HT-29 (cell line): Measurements from ENCODE around the gene CSK. TPM values are rescaled to one million over a fixed set of nuclear protein-coding genes. Genes with fewer than 3 reads are reported as not detected.

ENCODE experiments used
- DNase-seq: peaks from one replicate; pipeline ENCODE4 v3.0.0-alpha.2; 2015; ENCODE audit warnings: low spot score
- total RNA-seq: library from RNA; depleted of rRNA; stranded (reverse); fragments of >200 nt; shearing (Covaris generic); gene quantifications from 2 replicates; pipeline ENCODE4 v1.2.3, GENCODE V29; 2014

CSK gene
- total RNA-seq, 1 experiment from 2014 or later, result 60.2 TPM

- DNase-seq, result no peak
Observed at GRCh38 chr15:74801311-74801997, 19.6 kb downstream of the CSK start.

GRCh38 chr15:74802290-74802689, 20.4 kb downstream of the CSK start:
- DNase-seq, result no peak

GRCh38 chr15:74802862-74803447, 21.1 kb downstream of the CSK start:
- DNase-seq, result no peak

DNA sequence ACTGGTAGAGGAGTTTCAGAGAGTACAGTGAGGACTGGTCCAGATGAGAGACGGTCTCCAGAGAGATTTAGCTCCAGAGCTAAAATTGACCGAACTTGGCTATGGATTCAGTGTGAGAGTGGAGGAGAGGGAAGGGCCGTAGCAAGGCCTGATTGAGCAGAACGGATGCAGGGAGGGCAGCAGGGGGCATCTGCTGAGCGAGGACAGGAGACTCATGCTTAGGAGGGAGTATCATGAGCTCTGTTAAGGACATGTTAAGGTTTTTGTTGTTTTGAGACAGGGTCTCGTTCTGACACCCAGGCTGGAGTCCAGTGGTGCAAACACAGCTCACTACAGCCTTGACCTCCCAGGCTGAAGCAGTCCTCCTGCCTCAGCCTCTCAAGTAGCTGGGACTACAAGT, 23.1 kb downstream of the CSK start:
- no peak for DNase-seq

GRCh38 chr15:74807282-74807681, 25.4 kb downstream of the CSK start:
- DNase-seq, result no peak

- no peak for DNase-seq
Observed at GRCh38 chr15:74808078-74808839, 26.4 kb downstream of the CSK start.

DNA sequence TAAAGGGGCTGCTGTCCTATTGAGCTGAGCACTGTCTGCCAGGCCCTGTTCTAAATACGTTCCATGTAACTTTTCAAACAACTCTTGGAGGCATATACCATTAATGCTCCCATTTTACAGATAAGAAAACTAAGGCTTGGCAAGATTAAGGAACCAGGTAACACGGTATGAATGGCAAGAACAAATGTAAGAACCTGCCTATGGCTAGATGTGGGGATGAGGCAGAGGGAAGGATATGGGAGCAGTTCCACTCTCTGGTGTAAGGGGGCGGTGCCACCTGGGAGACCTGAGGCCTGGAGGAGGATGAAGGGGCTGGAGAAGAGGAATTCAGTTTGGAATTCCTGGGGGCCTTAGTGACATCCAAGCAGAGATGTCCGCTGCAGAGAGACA, 27.0 kb downstream of the CSK start:
- DNase-seq, result peak; percentile 30

DNA sequence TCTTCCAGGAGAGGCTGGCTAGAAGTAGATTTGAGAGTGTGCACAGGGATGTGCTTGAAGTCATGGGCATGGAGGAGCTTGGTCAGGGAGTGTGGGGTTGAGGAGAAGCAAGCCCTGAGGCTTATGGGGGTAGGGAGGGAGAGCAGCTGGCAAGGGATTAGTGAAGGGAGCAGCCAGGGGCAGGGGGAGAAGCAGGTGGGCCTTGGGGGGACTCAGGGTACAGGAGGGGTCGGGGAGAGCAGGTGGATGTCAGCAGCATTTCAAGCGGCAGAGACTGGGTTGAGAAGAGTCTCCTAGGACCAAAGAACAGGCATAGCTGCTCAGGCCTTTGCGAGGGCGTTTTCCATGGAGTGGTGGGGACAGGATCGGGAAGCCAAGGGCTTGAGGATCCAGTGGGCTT, 27.4 kb downstream of the CSK start:
- no peak for DNase-seq

DNA sequence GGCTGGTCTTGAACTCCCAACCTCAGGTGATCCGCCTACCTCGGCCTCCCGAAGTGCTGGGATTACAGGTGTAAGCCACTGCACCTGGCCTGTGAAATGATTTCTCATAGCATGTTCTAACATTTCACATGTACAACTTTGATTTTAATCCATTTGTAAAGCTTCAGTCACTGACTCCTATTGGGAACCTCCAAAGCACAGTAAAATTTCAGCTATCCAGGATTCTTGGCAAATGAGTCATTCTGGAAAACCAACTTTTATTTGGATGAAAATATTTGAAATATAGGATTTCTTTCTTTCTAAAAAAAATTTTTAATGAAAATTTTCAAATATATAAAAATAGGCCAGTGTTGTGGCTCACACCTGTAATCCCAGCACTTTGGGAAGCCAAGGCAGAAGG, 28.1 kb downstream of the CSK start:
- no peak for DNase-seq

GRCh38 chr15:74812533-74812932, 30.7 kb downstream of the CSK start, which contains the start of gene LMAN1L:
Gene LMAN1L (plus strand): TSS chr15:74812835. CDS start chr15:74812855, 20 bp downstream.
- no peak for DNase-seq

- peak; percentile 74 for DNase-seq
Observed at GRCh38 chr15:74815121-74815934, 33.4 kb downstream of the CSK start.

DNA sequence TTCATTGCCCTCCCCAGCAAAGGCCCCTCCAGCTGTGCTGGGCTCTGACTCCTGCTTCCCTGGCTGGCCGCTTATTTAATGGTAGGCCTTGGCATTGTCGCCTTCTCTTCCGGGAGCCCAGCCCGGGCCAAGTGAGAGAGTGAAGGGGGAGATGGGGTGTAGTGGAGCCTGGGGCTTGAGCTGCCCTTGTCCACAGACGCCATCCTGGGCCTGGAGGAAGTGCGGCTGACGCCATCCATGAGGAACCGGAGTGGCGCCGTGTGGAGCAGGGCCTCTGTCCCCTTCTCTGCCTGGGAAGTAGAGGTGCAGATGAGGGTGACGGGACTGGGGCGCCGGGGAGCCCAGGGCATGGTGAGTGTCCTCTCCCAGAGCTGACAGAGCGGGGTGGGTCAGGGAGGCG, 34.1 kb downstream of the CSK start:
- DNase-seq, result no peak

GRCh38 chr15:74816624-74817369, 34.9 kb downstream of the CSK start:
- no peak for DNase-seq

GRCh38 chr15:74817370-74817737, 35.5 kb downstream of the CSK start:
- peak; percentile 57 for DNase-seq

- DNase-seq, result no peak
Observed at GRCh38 chr15:74820056-74820455, 38.2 kb downstream of the CSK start.

DNA sequence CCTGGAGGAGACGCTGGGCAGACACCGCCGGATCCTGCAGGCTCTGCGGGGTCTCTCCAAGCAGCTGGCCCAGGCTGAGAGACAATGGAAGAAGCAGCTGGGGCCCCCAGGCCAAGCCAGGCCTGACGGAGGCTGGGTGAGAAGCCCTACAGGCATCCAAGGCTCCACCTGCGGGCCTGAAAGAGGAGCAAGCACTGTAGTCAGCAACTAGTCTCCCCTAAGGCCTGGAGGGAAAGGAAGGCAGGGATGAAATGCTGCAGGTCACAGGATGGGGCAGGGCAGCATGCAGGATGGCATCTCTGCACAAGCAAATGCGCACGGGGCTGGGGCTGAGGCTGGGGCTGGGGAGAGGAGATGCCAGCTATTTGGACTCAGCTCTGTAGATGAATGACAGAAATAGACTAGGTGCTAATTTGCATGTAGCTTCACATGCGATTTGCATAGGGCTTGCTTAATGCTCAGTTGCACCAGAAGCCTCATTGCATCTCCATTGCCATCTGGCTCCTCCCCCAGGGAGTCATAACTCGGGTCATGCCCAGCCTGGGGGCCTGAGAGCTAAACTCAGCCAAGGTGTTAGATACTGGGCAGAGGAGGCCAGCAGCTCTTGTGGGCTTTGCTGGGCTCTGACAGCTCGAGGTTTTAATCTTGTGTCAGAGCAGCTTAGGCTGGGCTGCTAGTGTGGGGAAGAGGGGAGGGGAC, 39.4 kb downstream of the CSK start:
- DNase-seq, result no peak

DNA sequence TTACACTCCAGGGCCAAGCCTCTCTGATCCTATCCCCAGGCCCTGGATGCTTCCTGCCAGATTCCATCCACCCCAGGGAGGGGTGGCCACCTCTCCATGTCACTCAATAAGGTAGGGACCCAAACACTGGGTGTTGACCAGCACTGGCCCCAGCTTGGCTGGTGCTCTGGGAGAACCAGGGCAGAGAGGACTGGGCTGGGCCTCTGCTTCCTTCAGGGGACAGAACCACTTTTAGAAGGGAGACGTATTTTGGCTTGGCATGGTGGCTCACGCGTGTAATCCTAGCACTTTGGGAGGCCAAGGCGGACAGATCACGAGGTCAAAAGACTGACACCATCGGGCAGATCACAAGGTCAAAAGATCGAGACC, 39.9 kb downstream of the CSK start:
- no peak for DNase-seq

DNA sequence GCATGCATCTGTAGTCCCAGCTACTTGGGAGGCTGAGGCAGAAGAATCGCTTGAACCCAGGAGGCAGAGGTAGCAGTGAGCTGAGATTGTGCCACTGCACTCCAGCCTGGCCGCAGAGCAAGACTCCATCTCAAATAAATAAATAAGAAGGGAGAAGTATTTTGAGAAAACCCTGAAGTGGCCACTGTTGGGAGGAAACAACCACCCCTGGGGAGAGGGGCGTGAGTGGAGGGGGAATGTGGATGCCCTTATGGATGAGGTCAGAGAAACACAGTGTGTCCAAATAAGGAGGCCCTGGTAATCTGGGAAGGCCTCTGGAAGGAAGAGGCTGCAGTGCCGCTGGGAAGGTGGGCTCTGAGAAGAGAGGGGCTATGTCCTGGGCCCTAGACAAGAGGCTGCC, 40.4 kb downstream of the CSK start:
- DNase-seq, result no peak

GRCh38 chr15:74823324-74823723, 41.4 kb downstream of the CSK start:
- no peak for DNase-seq

DNA sequence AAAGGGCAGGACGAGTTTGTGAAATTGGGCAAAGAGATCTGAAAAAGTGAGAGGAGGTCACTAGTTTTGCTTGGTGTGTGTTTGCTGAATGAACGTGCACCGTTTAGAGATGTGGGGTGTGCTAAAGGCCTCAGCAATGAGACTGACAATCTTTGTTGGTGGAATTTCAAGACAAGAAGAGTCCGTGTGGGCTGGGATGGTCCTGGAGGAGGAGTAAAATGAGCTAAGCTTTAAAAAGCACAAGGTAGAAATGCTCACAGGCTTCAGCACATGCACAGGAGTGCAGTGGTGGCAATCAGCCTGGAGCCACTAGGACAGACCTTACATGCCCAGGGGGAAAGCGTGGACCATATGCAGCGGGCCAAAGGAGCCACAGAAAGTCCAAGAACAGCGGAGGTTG, 43.1 kb downstream of the CSK start:
- no peak for DNase-seq

GRCh38 chr15:74825866-74826265, 44.0 kb downstream of the CSK start:
- DNase-seq, result no peak
